ENCODE results near the gene KCNQ1OT1. TPM values are rescaled to one million over a fixed set of nuclear protein-coding genes. Genes with fewer than 3 reads are reported as not detected.

KCNQ1OT1 gene
- total and polyA plus RNA-seq, 12 donors = 0.15 to 10.6 (median 1.1) TPM

- peaks cover 0 to 8% of the 10 kb centered on the region in 2 donors for H3K36me3 ChIP-seq (replicated peaks in 1 of 2)
- peak in 6 of 7 donors; percentile 53 to 81 (median 66) for DNase-seq
- no peak overlapping the region for H3K4me3 ChIP-seq
- no peaks in the 10 kb centered on the region for H3K9me3 ChIP-seq (replicated peaks in 1 of 3)
- intact Hi-C loops (cut with DNase I) = loop anchor here in 1 of 2 donors (5.0 kb wide), 1 partner anchor 73 kb away; no protein-coding TSS in a partner anchor
- peak overlapping the region in 3 of 5 donors; percentile 37 to 85 (median 81) for H3K27ac ChIP-seq
- no peaks in the 10 kb centered on the region for H3K27me3 ChIP-seq
- WGBS, 4 donors = 60 to 69% (median 64%) methylated on average over 12 to 14 of the region's 14 CpGs
- TF ChIP-seq POLR2A (IDR thresholded peaks at IDR 0.05) = no peak
- TF ChIP-seq, protein P1, sequence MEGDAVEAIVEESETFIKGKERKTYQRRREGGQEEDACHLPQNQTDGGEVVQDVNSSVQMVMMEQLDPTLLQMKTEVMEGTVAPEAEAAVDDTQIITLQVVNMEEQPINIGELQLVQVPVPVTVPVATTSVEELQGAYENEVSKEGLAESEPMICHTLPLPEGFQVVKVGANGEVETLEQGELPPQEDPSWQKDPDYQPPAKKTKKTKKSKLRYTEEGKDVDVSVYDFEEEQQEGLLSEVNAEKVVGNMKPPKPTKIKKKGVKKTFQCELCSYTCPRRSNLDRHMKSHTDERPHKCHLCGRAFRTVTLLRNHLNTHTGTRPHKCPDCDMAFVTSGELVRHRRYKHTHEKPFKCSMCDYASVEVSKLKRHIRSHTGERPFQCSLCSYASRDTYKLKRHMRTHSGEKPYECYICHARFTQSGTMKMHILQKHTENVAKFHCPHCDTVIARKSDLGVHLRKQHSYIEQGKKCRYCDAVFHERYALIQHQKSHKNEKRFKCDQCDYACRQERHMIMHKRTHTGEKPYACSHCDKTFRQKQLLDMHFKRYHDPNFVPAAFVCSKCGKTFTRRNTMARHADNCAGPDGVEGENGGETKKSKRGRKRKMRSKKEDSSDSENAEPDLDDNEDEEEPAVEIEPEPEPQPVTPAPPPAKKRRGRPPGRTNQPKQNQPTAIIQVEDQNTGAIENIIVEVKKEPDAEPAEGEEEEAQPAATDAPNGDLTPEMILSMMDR (IDR thresholded peaks at IDR 0.05) = no peak
- H3K4me1 ChIP-seq (replicated peaks in 1 of 2) = peaks cover 0 to 46% of the 10 kb centered on the region in 2 donors
Observed at GRCh38 chr11:2664791-2665525, 34.8 kb downstream of the KCNQ1OT1 start.

- no peak for TF ChIP-seq POLR2A (IDR thresholded peaks at IDR 0.05)
- TF ChIP-seq, protein P1 (IDR thresholded peaks at IDR 0.05) = no peak
- intact Hi-C loops (cut with DNase I) = no loop called here
- Histone ChIP-seq H3K4me3 (no peak overlapping the region), H3K27ac (peak overlapping the region in 3 of 5 donors; percentile 41 to 85 (median 81)), H3K9me3 (replicated peaks in 1 of 3) (no peaks in the 10 kb centered on the region), H3K4me1 (replicated peaks in 1 of 2) (peaks cover 0 to 44% of the 10 kb centered on the region in 2 donors), H3K36me3 (replicated peaks in 1 of 2) (peaks cover 0 to 8% of the 10 kb centered on the region in 2 donors), H3K27me3 (no peaks in the 10 kb centered on the region)
- DNase-seq = peak in 2 of 7 donors; percentile 25 to 42
- 82 to 87% (median 83%) methylated on average over 7 to 9 of the region's 9 CpGs for WGBS, 4 donors
Observed at GRCh38 chr11:2664376-2664775, 35.4 kb downstream of the KCNQ1OT1 start.

DNA sequence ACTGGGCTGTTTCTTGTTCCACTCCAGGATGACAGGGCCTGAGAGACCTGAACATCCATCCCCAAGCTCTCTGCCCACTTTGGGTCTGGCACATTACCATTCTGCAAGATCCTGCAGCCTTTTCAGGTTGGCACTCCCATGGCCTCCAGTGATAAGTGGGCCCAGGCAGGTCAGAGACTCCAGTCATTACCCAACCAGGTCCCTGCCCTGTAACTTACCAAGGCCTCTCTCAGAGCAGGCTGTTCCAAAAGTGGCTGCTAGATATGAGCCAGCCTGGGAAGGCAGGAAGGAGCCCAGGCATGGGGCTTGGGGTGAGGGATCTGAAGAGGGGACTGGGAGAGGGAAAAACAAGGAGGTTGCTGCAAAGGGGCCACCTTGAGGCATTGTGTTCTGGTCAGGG lies 35.9 kb downstream of the KCNQ1OT1 start:
- H3K9me3 ChIP-seq (replicated peaks in 1 of 3) = no peaks in the 10 kb centered on the region
- peak in 4 of 7 donors; percentile 51 to 57 (median 54) for DNase-seq

GRCh38 chr11:2663506-2663905 lies 36.3 kb downstream of the KCNQ1OT1 start:
- Histone ChIP-seq H3K27ac (peak overlapping the region in 2 of 5 donors; percentile 81 to 85), H3K4me3 (no peak overlapping the region), H3K4me1 (replicated peaks in 1 of 2) (peaks cover 0 to 35% of the 10 kb centered on the region in 2 donors), H3K27me3 (no peaks in the 10 kb centered on the region), H3K9me3 (replicated peaks in 1 of 3) (no peaks in the 10 kb centered on the region), H3K36me3 (replicated peaks in 1 of 2) (peaks cover 0 to 8% of the 10 kb centered on the region in 2 donors)
- intact Hi-C loops (cut with DNase I) = no loop called here
- peak in 2 of 7 donors; percentile 31 to 50 for DNase-seq
- no peak for TF ChIP-seq POLR2A (IDR thresholded peaks at IDR 0.05)
- TF ChIP-seq, protein P1 (IDR thresholded peaks at IDR 0.05) = no peak
- 94 to 100% (median 100%) methylated on average over 2 of the region's 2 CpGs for WGBS, 4 donors

More for the DNA sequence above, 35.9 kb downstream of the KCNQ1OT1 start:
- Histone ChIP-seq H3K36me3 (replicated peaks in 1 of 2) (peaks cover 0 to 8% of the 10 kb centered on the region in 2 donors), H3K4me3 (no peak overlapping the region), H3K4me1 (replicated peaks in 1 of 2) (peaks cover 0 to 39% of the 10 kb centered on the region in 2 donors), H3K27me3 (no peaks in the 10 kb centered on the region), H3K27ac (peak overlapping the region in 3 of 5 donors; percentile 41 to 85 (median 81))
- no peak for TF ChIP-seq POLR2A (IDR thresholded peaks at IDR 0.05)
- TF ChIP-seq, protein P1 (IDR thresholded peaks at IDR 0.05) = no peak
- intact Hi-C loops (cut with DNase I) = no loop called here

All from adrenal gland (tissue), 12 donors.